Colon (tissue), 2 donors: ENCODE results near the gene SELENOM.
"Not testable (repeated sequence)": the region's sequence is repeated elsewhere in the genome, so short reads cannot be mapped to it uniquely, and the experiment has no call there.

Experiments
- FAIRE-seq: peaks from 2 replicates; lab custom pipeline; 2012; peaks lifted over from hg19 to GRCh38; lab: Jason Lieb, UNC
- donor health status: control.
- donor health status: control.

The SELENOM gene

GRCh38 chr22:31130873-31131272 lies 23.5 kb upstream of the SELENOM start:
- no peak for FAIRE-seq

- FAIRE-seq = no peak
These were observed 20.8 kb upstream of the SELENOM start for GRCh38 chr22:31128156-31128555.

GRCh38 chr22:31127181-31127772 lies 19.9 kb upstream of the SELENOM start:
- no peak for FAIRE-seq

- FAIRE-seq = no peak
These were observed 19.5 kb upstream of the SELENOM start for GRCh38 chr22:31126869-31127175.

- no peak for FAIRE-seq
These were observed 18.9 kb upstream of the SELENOM start for GRCh38 chr22:31126128-31126868.

- no peak for FAIRE-seq
These were observed 18.3 kb upstream of the SELENOM start for GRCh38 chr22:31125521-31126117.

GRCh38 chr22:31124811-31125465 lies 17.6 kb upstream of the SELENOM start:
- no peak for FAIRE-seq

GRCh38 chr22:31124290-31124689 lies 16.9 kb upstream of the SELENOM start:
- FAIRE-seq = no peak

- FAIRE-seq = no peak
These were observed 15.9 kb upstream of the SELENOM start for GRCh38 chr22:31123292-31123602.

GRCh38 chr22:31122532-31123291 lies 15.3 kb upstream of the SELENOM start, which contains the start of gene INPP5J:
TSS of gene INPP5J (plus strand) at chr22:31122966. CDS start at chr22:31123015, 49 bp downstream.
- FAIRE-seq = no peak

- no peak for FAIRE-seq
These were observed 14.8 kb upstream of the SELENOM start for GRCh38 chr22:31122196-31122531.

- no peak for FAIRE-seq
These were observed 14.0 kb upstream of the SELENOM start for GRCh38 chr22:31121403-31121802.

- no peak for FAIRE-seq
These were observed 13.3 kb upstream of the SELENOM start for GRCh38 chr22:31120642-31121041.

- no peak for FAIRE-seq
These were observed 12.9 kb upstream of the SELENOM start for GRCh38 chr22:31120230-31120629.

GRCh38 chr22:31119026-31119717 lies 11.8 kb upstream of the SELENOM start:
- no peak for FAIRE-seq

GRCh38 chr22:31118046-31118820 lies 10.9 kb upstream of the SELENOM start:
- no peak for FAIRE-seq

GRCh38 chr22:31112547-31113091 lies 5.3 kb upstream of the SELENOM start:
- not testable (repeated sequence) for FAIRE-seq

GRCh38 chr22:31107894-31108218 lies 488 bp upstream of the SELENOM start:
- no peak for FAIRE-seq

GRCh38 chr22:31106731-31107177 lies 614 bp downstream of the SELENOM start:
- no peak for FAIRE-seq

GRCh38 chr22:31106001-31106571 lies 1.3 kb downstream of the SELENOM start:
- no peak for FAIRE-seq
